SJSA1 (cell line): ENCODE data around the gene IMPDH2. TPM values are rescaled to one million over a fixed set of nuclear protein-coding genes. Genes with fewer than 3 reads are reported as not detected.
A peak's percentile ranks its signal among the peaks of the same experiment; 100 is the strongest.
"Not testable (repeated sequence)": the region's sequence is repeated elsewhere in the genome, so short reads cannot be mapped to it uniquely, and the experiment has no call there.

Source experiments
- DNase-seq, 2 experiments: peaks; one replicate each; pipeline ENCODE4 v3.0.0-alpha.2; 2015 to 2020; ENCODE audit warnings: low spot score in 2 of 2, low read depth in 1 of 2
- H3K27ac ChIP-seq: fragments of 250-450 bp; sonication (Bioruptor Pico); 2 replicates; pipeline ENCODE4 v1.5.1; 2020; ENCODE audit warnings: mild to moderate bottlenecking, moderate library complexity
- H3K27me3 ChIP-seq: fragments of 250-450 bp; sonication (Bioruptor Pico); replicated peaks from 2 replicates; pipeline ENCODE4 v1.5.1; 2020; ENCODE audit warnings: mild to moderate bottlenecking, moderate library complexity
- H3K36me3 ChIP-seq: fragments of 250-450 bp; sonication (Bioruptor Pico); 2 replicates; pipeline ENCODE4 v1.5.1; 2020; ENCODE audit warnings: mild to moderate bottlenecking
- H3K4me1 ChIP-seq: fragments of 250-450 bp; sonication (Bioruptor Pico); replicated peaks from 2 replicates; pipeline ENCODE4 v1.6.1; 2021; ENCODE audit warnings: mild to moderate bottlenecking
- H3K4me3 ChIP-seq: fragments of 250-450 bp; sonication (Bioruptor Pico); 2 replicates; pipeline ENCODE4 v1.5.1; 2020; ENCODE audit warnings: mild to moderate bottlenecking
- H3K9me3 ChIP-seq: fragments of 250-450 bp; sonication (Bioruptor Pico); replicated peaks from 2 replicates; pipeline ENCODE4 v1.5.1; 2020; ENCODE audit warnings: mild to moderate bottlenecking
- total RNA-seq: library from RNA; depleted of rRNA; stranded (reverse); fragments of >200 nt; shearing (Covaris generic); gene quantifications from 2 replicates; pipeline ENCODE4 v1.2.3, GENCODE V29; 2014

The IMPDH2 gene
- total RNA-seq, 1 experiment from 2014 or later, result 128 TPM

- no peaks in the 10 kb centered on the region for H3K27me3 ChIP-seq
- peaks cover 30% of the 10 kb centered on the region for H3K4me1 ChIP-seq
- no peak overlapping the region; the same call in 1 of the 2 replicates for H3K27ac ChIP-seq
- no peaks in the 10 kb centered on the region for H3K9me3 ChIP-seq
- peak overlapping the region; percentile 78 for H3K4me3 ChIP-seq
- DNase-seq, result peak in 1 of 2 experiments; percentile 19
- peaks cover 61% of the 10 kb centered on the region for H3K36me3 ChIP-seq
Observed at GRCh38 chr3:49017229-49017970, 11.8 kb downstream of the IMPDH2 start.

- H3K9me3 ChIP-seq, result no peaks in the 10 kb centered on the region
- no peak for DNase-seq
- H3K36me3 ChIP-seq, result peaks cover 63% of the 10 kb centered on the region
- no peak overlapping the region for H3K4me3 ChIP-seq
- no peaks in the 10 kb centered on the region for H3K27me3 ChIP-seq
- no peak overlapping the region for H3K27ac ChIP-seq
- H3K4me1 ChIP-seq, result peaks cover 30% of the 10 kb centered on the region
Observed at GRCh38 chr3:49016414-49017228, 12.6 kb downstream of the IMPDH2 start.

GRCh38 chr3:49015765-49016164, 13.4 kb downstream of the IMPDH2 start:
- DNase-seq, result no peak
- Histone ChIP-seq H3K4me1 (peaks cover 30% of the 10 kb centered on the region), H3K27ac (no peak overlapping the region), H3K4me3 (no peak overlapping the region), H3K27me3 (no peaks in the 10 kb centered on the region), H3K36me3 (peaks cover 60% of the 10 kb centered on the region), H3K9me3 (no peaks in the 10 kb centered on the region)

GRCh38 chr3:49015072-49015471, 14.1 kb downstream of the IMPDH2 start:
- H3K4me1 ChIP-seq, result peaks cover 29% of the 10 kb centered on the region
- no peaks in the 10 kb centered on the region for H3K9me3 ChIP-seq
- no peak overlapping the region for H3K27ac ChIP-seq
- peaks cover 60% of the 10 kb centered on the region for H3K36me3 ChIP-seq
- H3K4me3 ChIP-seq, result no peak overlapping the region
- no peaks in the 10 kb centered on the region for H3K27me3 ChIP-seq
- DNase-seq, result no peak

- Histone ChIP-seq H3K36me3 (peaks cover 60% of the 10 kb centered on the region), H3K9me3 (no peaks in the 10 kb centered on the region), H3K4me3 (no peak overlapping the region), H3K27me3 (no peaks in the 10 kb centered on the region), H3K4me1 (peaks cover 18% of the 10 kb centered on the region), H3K27ac (no peak overlapping the region)
- DNase-seq, result peak in 1 of 2 experiments; percentile 43
Observed at GRCh38 chr3:49013738-49014660, 15.2 kb downstream of the IMPDH2 start.

- Histone ChIP-seq H3K27me3 (no peaks in the 10 kb centered on the region), H3K4me3 (no peak overlapping the region), H3K36me3 (peaks cover 59% of the 10 kb centered on the region), H3K9me3 (no peaks in the 10 kb centered on the region), H3K27ac (no peak overlapping the region), H3K4me1 (peaks cover 12% of the 10 kb centered on the region)
- peak in 1 of 2 experiments; percentile 36 for DNase-seq
Observed at GRCh38 chr3:49013113-49013737, 16.0 kb downstream of the IMPDH2 start.

GRCh38 chr3:49012441-49013017, 16.7 kb downstream of the IMPDH2 start:
- DNase-seq, result no peak
- peaks cover 9% of the 10 kb centered on the region for H3K4me1 ChIP-seq
- no peaks in the 10 kb centered on the region for H3K9me3 ChIP-seq
- no peak overlapping the region for H3K4me3 ChIP-seq
- H3K27me3 ChIP-seq, result no peaks in the 10 kb centered on the region
- peaks cover 60% of the 10 kb centered on the region for H3K36me3 ChIP-seq
- H3K27ac ChIP-seq, result no peak overlapping the region

- Histone ChIP-seq H3K9me3 (no peaks in the 10 kb centered on the region), H3K27ac (no peak overlapping the region), H3K4me3 (no peak overlapping the region), H3K27me3 (no peaks in the 10 kb centered on the region), H3K36me3 (peaks cover 37% of the 10 kb centered on the region), H3K4me1 (peaks cover 14% of the 10 kb centered on the region)
- DNase-seq, result no peak
Observed at GRCh38 chr3:49009396-49009795, 19.8 kb downstream of the IMPDH2 start.

GRCh38 chr3:49008627-49009026, 20.6 kb downstream of the IMPDH2 start:
- not testable (repeated sequence) for H3K4me3 ChIP-seq, H3K27me3 ChIP-seq, H3K27ac ChIP-seq, DNase-seq, H3K9me3 ChIP-seq
- H3K4me1 ChIP-seq, result peaks cover 14% of the 10 kb centered on the region
- H3K36me3 ChIP-seq, result peaks cover 29% of the 10 kb centered on the region

- peak; percentile 81 to 92 for DNase-seq
- H3K27ac ChIP-seq, result peak overlapping the region; percentile 65; the same call in 1 of the 2 replicates
- peaks cover 14% of the 10 kb centered on the region for H3K4me1 ChIP-seq
- H3K36me3 ChIP-seq, result peaks cover 23% of the 10 kb centered on the region
- no peaks in the 10 kb centered on the region for H3K9me3 ChIP-seq
- no peaks in the 10 kb centered on the region for H3K27me3 ChIP-seq
- H3K4me3 ChIP-seq, result peak overlapping the region; percentile 65
Observed at GRCh38 chr3:49007771-49008528, 21.2 kb downstream of the IMPDH2 start.

- Histone ChIP-seq H3K4me3 (peak within 1 kb of the TSS; percentile 65), H3K27ac (peak within 1 kb of the TSS; percentile 65), H3K9me3 (no peaks in the 10 kb centered on the region), H3K36me3 (peaks cover 16% of the 10 kb centered on the region), H3K27me3 (no peaks in the 10 kb centered on the region), H3K4me1 (peaks cover 14% of the 10 kb centered on the region)
- DNase-seq, result peak; percentile 94 to 96
Observed at GRCh38 chr3:49007068-49007770, 22.0 kb downstream of the IMPDH2 start, which contains the start of gene WDR6. TSS of gene WDR6 (plus strand) at chr3:49007391. CDS start at chr3:49007432, 41 bp downstream.
